Measurements from ENCODE around the gene FAM110A.

- TF ChIP-seq CTCF (IDR thresholded peaks at IDR 0.05) (no peak), ZFX (IDR thresholded peaks at IDR 0.05; ENCODE audit: borderline replicate concordance) (no peak)
These were observed 10.6 kb upstream of the FAM110A start for GRCh38 chr20:822651-823573.
